ENCODE data around the gene GRIN3A. TPM values are rescaled to one million over a fixed set of nuclear protein-coding genes. Genes with fewer than 3 reads are reported as not detected.

Gene GRIN3A
- total RNA-seq, 4 donors from 2014 or later, result 0.27 to 0.48 (median 0.37) TPM; not detected in 1

GRCh38 chr9:101569741-101570501, 168.5 kb downstream of the GRIN3A start:
- H3K9me3 ChIP-seq, result no peaks in the 10 kb centered on the region
- no peak overlapping the region for H3K27ac ChIP-seq
- no peak overlapping the region for H3K4me3 ChIP-seq
- TF ChIP-seq POLR2AphosphoS5 (IDR thresholded peaks at IDR 0.05), result no peak
- TF ChIP-seq EP300 (IDR thresholded peaks at IDR 0.05; ENCODE audit: low read depth), result no peak
- TF ChIP-seq, protein P1, sequence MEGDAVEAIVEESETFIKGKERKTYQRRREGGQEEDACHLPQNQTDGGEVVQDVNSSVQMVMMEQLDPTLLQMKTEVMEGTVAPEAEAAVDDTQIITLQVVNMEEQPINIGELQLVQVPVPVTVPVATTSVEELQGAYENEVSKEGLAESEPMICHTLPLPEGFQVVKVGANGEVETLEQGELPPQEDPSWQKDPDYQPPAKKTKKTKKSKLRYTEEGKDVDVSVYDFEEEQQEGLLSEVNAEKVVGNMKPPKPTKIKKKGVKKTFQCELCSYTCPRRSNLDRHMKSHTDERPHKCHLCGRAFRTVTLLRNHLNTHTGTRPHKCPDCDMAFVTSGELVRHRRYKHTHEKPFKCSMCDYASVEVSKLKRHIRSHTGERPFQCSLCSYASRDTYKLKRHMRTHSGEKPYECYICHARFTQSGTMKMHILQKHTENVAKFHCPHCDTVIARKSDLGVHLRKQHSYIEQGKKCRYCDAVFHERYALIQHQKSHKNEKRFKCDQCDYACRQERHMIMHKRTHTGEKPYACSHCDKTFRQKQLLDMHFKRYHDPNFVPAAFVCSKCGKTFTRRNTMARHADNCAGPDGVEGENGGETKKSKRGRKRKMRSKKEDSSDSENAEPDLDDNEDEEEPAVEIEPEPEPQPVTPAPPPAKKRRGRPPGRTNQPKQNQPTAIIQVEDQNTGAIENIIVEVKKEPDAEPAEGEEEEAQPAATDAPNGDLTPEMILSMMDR (IDR thresholded peaks at IDR 0.05), result no peak
- TF ChIP-seq POLR2A (IDR thresholded peaks at IDR 0.05), result no peak
- no peaks in the 10 kb centered on the region for H3K27me3 ChIP-seq
- intact Hi-C loops (cut with DNase I; ENCODE audit: low total_unique reads) (no loop called here), in situ Hi-C loops (cut with MboI; ENCODE audit: low pct_ligation_motif_present in 1 of 4, low pct_unique_long_range_greater_than_20kb in 1 of 4, low sequenced_read_pairs in 3 of 4) (no loop called here)
- peaks cover 0 to 11% (median 4%) of the 10 kb centered on the region in 4 donors for H3K36me3 ChIP-seq
- H3K4me1 ChIP-seq, result no peaks in the 10 kb centered on the region
- 81 to 88% methylated on average over 4 to 5 of the region's 5 CpGs for WGBS, 2 donors (ENCODE audit: low coverage in 1 of 2)
- no peak for DNase-seq

DNA sequence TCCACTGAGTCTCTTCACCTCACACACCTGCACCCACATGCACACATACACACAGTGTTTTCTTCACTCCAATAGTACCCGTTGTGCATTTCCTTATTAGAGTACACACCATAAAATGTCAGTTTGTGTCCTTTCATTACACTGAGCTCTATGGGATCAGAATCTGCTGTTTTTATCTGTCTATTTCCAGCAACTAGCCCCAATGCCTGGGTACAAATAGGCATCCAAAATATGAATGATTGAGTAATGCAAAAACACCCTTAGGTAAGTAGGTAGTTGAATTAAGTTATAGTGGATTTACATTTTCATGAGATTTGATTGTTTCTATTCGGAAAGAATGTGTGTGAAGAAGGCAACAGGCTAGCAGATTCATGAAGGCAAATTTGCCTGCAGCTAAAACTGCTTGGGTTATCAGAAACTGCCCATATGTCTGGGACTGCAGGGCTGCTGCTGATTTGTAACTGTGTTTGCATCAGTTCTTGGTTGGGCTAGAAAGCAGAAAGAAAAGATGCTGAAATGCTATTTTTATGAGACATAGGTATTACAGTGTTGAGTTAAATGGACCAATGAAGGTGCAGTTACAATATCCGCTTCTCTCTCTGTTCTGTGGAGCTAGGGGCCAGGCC, 170.6 kb downstream of the GRIN3A start:
- 76 to 77% methylated on average over 3 of the region's 3 CpGs for WGBS, 2 donors (ENCODE audit: low coverage in 1 of 2)
- intact Hi-C loops (cut with DNase I; ENCODE audit: low total_unique reads) (no loop called here), in situ Hi-C loops (cut with MboI; ENCODE audit: low pct_ligation_motif_present in 1 of 4, low pct_unique_long_range_greater_than_20kb in 1 of 4, low sequenced_read_pairs in 3 of 4) (no loop called here)
- H3K9me3 ChIP-seq, result no peaks in the 10 kb centered on the region
- no peak overlapping the region for H3K27ac ChIP-seq
- H3K27me3 ChIP-seq, result no peaks in the 10 kb centered on the region
- no peaks in the 10 kb centered on the region for H3K4me1 ChIP-seq
- no peak overlapping the region for H3K4me3 ChIP-seq
- no peak for DNase-seq
- H3K36me3 ChIP-seq, result peaks cover 0 to 24% (median 12%) of the 10 kb centered on the region in 4 donors
- TF ChIP-seq, protein P1 (IDR thresholded peaks at IDR 0.05), result no peak
- no peak for TF ChIP-seq POLR2AphosphoS5 (IDR thresholded peaks at IDR 0.05)
- TF ChIP-seq EP300 (IDR thresholded peaks at IDR 0.05; ENCODE audit: low read depth), result no peak
- no peak for TF ChIP-seq POLR2A (IDR thresholded peaks at IDR 0.05)

DNA sequence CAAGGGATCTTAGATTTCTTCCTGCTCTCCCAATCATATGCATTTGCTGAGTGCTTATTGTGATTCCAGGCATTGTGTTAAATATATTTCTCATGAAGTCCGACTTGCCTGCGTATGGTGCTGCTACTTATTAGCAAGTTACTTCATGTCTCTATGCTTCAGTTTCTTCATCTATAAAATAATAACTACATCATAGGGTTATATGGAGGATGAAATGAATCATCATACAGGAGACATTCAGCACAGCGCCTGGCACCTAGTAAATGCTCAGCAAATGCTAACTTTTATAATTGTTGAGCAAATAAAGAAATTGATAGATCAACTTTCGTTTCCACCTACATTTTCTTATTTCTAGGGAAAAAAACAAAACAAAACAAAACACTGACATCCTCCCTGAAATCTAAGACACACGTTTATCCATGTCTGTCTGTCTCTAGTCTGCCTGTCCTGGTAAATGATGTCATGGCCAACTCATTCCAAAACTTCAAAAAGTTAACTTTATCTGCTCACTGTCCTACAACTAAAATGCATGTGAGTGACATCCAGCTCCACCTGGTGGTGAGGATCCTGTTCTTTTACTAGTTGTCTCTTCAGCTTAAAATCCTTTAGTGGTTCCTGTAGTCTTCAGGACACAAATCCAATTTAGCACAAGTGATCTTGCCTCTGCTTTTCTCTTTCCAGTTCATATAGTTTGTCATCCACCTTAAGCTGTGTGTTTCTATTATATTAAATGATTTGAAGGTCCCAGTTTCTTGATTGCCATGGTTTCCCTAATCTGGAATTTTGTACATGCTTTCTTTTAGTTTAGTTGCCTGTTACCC, 171.3 kb downstream of the GRIN3A start:
- Histone ChIP-seq H3K4me1 (no peaks in the 10 kb centered on the region), H3K9me3 (no peaks in the 10 kb centered on the region), H3K27me3 (no peaks in the 10 kb centered on the region), H3K4me3 (no peak overlapping the region), H3K36me3 (peaks cover 0 to 32% (median 15%) of the 10 kb centered on the region in 4 donors), H3K27ac (no peak overlapping the region)
- intact Hi-C loops (cut with DNase I; ENCODE audit: low total_unique reads), result no loop called here
- WGBS, 2 donors (ENCODE audit: low coverage in 1 of 2), result 74 to 78% methylated on average over 5 of the region's 5 CpGs
- DNase-seq, result no peak
- in situ Hi-C loops (cut with MboI; ENCODE audit: low pct_ligation_motif_present in 1 of 4, low pct_unique_long_range_greater_than_20kb in 1 of 4, low sequenced_read_pairs in 3 of 4), result no loop called here
- TF ChIP-seq EP300 (IDR thresholded peaks at IDR 0.05; ENCODE audit: low read depth), result no peak
- TF ChIP-seq POLR2AphosphoS5 (IDR thresholded peaks at IDR 0.05), result no peak
- TF ChIP-seq POLR2A (IDR thresholded peaks at IDR 0.05), result no peak
- TF ChIP-seq, protein P1 (IDR thresholded peaks at IDR 0.05), result peak in 4 of 5 experiments; percentile 23 to 48 (median 28)

DNA sequence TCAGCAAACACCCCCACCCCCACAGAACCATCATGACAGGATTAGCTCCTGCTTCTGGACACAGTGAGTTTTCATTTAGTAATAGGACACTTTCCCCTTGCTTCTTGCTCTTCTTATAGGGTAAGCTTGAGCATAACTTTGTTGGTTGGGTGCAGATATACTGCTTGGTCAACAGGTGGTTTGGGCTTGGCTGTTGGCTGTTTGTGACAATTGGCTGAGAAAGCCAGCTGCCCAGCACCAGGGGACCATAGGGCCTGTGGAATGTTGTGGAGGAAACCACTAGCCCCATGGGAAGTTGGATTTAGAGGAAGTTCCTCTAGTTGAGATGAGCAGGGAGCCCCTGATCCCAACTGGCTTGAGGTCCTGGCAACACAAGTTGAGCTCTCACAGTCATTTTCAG, 174.2 kb downstream of the GRIN3A start:
- TF ChIP-seq EP300 (IDR thresholded peaks at IDR 0.05; ENCODE audit: low read depth), result no peak
- no peak for TF ChIP-seq POLR2A (IDR thresholded peaks at IDR 0.05)
- no peak for TF ChIP-seq POLR2AphosphoS5 (IDR thresholded peaks at IDR 0.05)
- no peak overlapping the region for H3K4me3 ChIP-seq
- peaks cover 0 to 58% (median 28%) of the 10 kb centered on the region in 4 donors for H3K36me3 ChIP-seq
- intact Hi-C loops (cut with DNase I; ENCODE audit: low total_unique reads), result no loop called here
- H3K27ac ChIP-seq, result no peak overlapping the region
- no peaks in the 10 kb centered on the region for H3K9me3 ChIP-seq
- no peaks in the 10 kb centered on the region for H3K4me1 ChIP-seq
- in situ Hi-C loops (cut with MboI; ENCODE audit: low pct_ligation_motif_present in 1 of 4, low pct_unique_long_range_greater_than_20kb in 1 of 4, low sequenced_read_pairs in 3 of 4), result no loop called here
- H3K27me3 ChIP-seq, result no peaks in the 10 kb centered on the region
- no peak for DNase-seq

Measured in transverse colon (tissue), 4 donors.